Right atrium auricular region (tissue), 2 donors: ENCODE measurements around the gene ZNF280D. TPM values are rescaled to one million over a fixed set of nuclear protein-coding genes. Genes with fewer than 3 reads are reported as not detected.

ENCODE experiments used
- DNase-seq: peaks from one replicate; pipeline ENCODE4 v3.0.0-alpha.2; 2019; ENCODE audit warnings: low spot score
- H3K27ac ChIP-seq, 2 donors: fragments of 200-600 bp; sonication (generic); 1 replicate in 1 of 2; 2 replicates in 1 of 2; pipeline ENCODE4 v1.5.1; 2016 to 2019
- H3K27me3 ChIP-seq, 2 donors: fragments of 200-600 bp; sonication (generic); one replicate each; pipeline versions ENCODE4 v1.5.1 to v1.6.0; 2017 to 2019
- H3K36me3 ChIP-seq: fragments of 200-600 bp; sonication (generic); one replicate; pipeline ENCODE4 v1.5.1; 2016
- H3K4me1 ChIP-seq, 2 donors: fragments of 200-600 bp; sonication (generic); one replicate each; pipeline versions ENCODE4 v1.5.1 to v1.6.0; 2017 to 2019
- H3K4me3 ChIP-seq, 2 donors: fragments of 200-600 bp; sonication (generic); 1 replicate in 1 of 2; 2 replicates in 1 of 2; pipeline ENCODE4 v1.5.1; 2017 to 2019; ENCODE audit warnings: mild to moderate bottlenecking in 1 of 2, moderate library complexity in 1 of 2
- H3K9me3 ChIP-seq, 2 donors: fragments of 200-600 bp; sonication (generic); one replicate each; pipeline ENCODE4 v1.5.1; 2019
- CTCF ChIP-seq, 2 donors: fragments of 200-600 bp; sonication (generic); IDR thresholded peaks; one replicate each; pipeline ENCODE4 v1.5.1; 2019; ENCODE audit warnings: antibody characterized with exemption in 2 of 2
- total RNA-seq, 2 donors: library from RNA; depleted of rRNA; stranded (reverse); fragments of >200 nt; gene quantifications; one replicate each; pipeline ENCODE4 v1.1.0, GENCODE V29; 2016

Gene ZNF280D
- total RNA-seq, 2 donors from 2014 or later = 18.4 to 20.2 TPM

GRCh38 chr15:56679225-56679624 lies 54.1 kb downstream of the ZNF280D start:
- TF ChIP-seq CTCF (IDR thresholded peaks at IDR 0.05) = no peak
- H3K27ac ChIP-seq = no peak overlapping the region

GRCh38 chr15:56678571-56678970 lies 54.7 kb downstream of the ZNF280D start:
- Histone ChIP-seq H3K27ac (no peak overlapping the region), H3K4me1 (peaks cover 0 to 3% of the 10 kb centered on the region in 2 donors), H3K4me3 (no peak overlapping the region), H3K27me3 (no peaks in the 10 kb centered on the region), H3K9me3 (no peaks in the 10 kb centered on the region), H3K36me3 (peaks cover 9% of the 10 kb centered on the region)
- no peak for DNase-seq
- no peak for TF ChIP-seq CTCF (IDR thresholded peaks at IDR 0.05)

More at GRCh38 chr15:56679225-56679624, 54.1 kb downstream of the ZNF280D start:
- peaks cover 0 to 10% of the 10 kb centered on the region in 2 donors for H3K4me1 ChIP-seq
- H3K36me3 ChIP-seq = peaks cover 5% of the 10 kb centered on the region
- H3K4me3 ChIP-seq = no peak overlapping the region
- no peaks in the 10 kb centered on the region for H3K27me3 ChIP-seq
- DNase-seq = no peak
- no peaks in the 10 kb centered on the region for H3K9me3 ChIP-seq

GRCh38 chr15:56677271-56677670 lies 56.0 kb downstream of the ZNF280D start:
- TF ChIP-seq CTCF (IDR thresholded peaks at IDR 0.05) = no peak
- H3K4me1 ChIP-seq = no peaks in the 10 kb centered on the region
- H3K9me3 ChIP-seq = no peaks in the 10 kb centered on the region
- H3K27me3 ChIP-seq = no peaks in the 10 kb centered on the region
- no peak overlapping the region for H3K27ac ChIP-seq
- H3K36me3 ChIP-seq = peaks cover 9% of the 10 kb centered on the region
- DNase-seq = no peak
- H3K4me3 ChIP-seq = no peak overlapping the region

- no peak for TF ChIP-seq CTCF (IDR thresholded peaks at IDR 0.05)
- H3K36me3 ChIP-seq = peaks cover 9% of the 10 kb centered on the region
- H3K4me1 ChIP-seq = no peaks in the 10 kb centered on the region
- no peak overlapping the region for H3K4me3 ChIP-seq
- no peaks in the 10 kb centered on the region for H3K9me3 ChIP-seq
- no peak for DNase-seq
- H3K27me3 ChIP-seq = no peaks in the 10 kb centered on the region
- H3K27ac ChIP-seq = no peak overlapping the region
Observed at GRCh38 chr15:56675930-56676329, 57.4 kb downstream of the ZNF280D start.

GRCh38 chr15:56674857-56675256 lies 58.5 kb downstream of the ZNF280D start:
- no peak overlapping the region for H3K27ac ChIP-seq
- H3K4me1 ChIP-seq = no peaks in the 10 kb centered on the region
- H3K27me3 ChIP-seq = no peaks in the 10 kb centered on the region
- no peaks in the 10 kb centered on the region for H3K9me3 ChIP-seq
- no peak overlapping the region for H3K4me3 ChIP-seq
- no peak for TF ChIP-seq CTCF (IDR thresholded peaks at IDR 0.05)
- DNase-seq = no peak
- peaks cover 9% of the 10 kb centered on the region for H3K36me3 ChIP-seq

- Histone ChIP-seq H3K27me3 (no peaks in the 10 kb centered on the region), H3K9me3 (no peaks in the 10 kb centered on the region), H3K27ac (no peak overlapping the region), H3K36me3 (peaks cover 9% of the 10 kb centered on the region), H3K4me3 (no peak overlapping the region), H3K4me1 (no peaks in the 10 kb centered on the region)
- TF ChIP-seq CTCF (IDR thresholded peaks at IDR 0.05) = no peak
- no peak for DNase-seq
Observed at GRCh38 chr15:56672721-56673120, 60.6 kb downstream of the ZNF280D start.
